ENCODE data around the gene TNRC6A. TPM values are rescaled to one million over a fixed set of nuclear protein-coding genes. Genes with fewer than 3 reads are reported as not detected.

The TNRC6A gene
- 55.6 and 64.5 TPM in 2 replicates for total RNA-seq

DNA sequence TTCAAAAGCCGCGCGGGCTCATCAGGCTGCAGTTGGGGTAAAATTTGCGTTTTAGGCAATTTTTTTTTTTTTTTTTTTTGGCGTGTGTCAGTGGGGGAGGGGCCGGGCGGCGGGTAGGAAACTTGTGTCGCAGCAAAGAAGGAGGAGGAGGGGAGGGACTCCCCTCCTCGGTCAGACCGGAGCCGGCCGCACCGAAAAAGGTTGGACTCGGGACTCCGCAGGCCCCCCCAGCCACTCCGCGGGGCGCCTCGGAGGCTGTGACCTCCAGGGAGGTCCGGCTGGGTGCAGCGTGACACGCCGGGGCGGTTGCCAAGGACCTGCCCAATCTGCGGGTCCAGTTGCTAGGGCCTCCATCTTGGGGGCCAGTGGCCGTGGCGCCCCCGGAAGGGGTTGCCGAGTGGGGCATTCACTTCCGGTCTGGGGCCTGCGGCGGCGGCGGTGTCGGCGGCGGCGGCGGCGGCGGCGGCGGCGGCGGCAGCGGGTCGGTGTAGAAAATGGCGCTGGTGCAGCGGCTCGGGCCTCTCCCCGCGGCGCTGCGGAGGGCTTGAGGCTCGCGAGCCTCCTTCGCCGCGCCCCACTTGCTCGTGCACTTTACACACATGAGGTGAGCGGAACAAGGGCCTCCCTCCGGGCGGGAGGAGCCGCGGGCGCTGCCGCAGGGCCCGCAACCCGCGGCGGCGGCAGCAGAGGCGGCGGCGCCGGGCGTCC lies at the start of gene TNRC6A:
TSS of gene TNRC6A (plus strand) at position 409 of the 708 bp plus-strand sequence. CDS start at position 600, 191 bp downstream.

DNA sequence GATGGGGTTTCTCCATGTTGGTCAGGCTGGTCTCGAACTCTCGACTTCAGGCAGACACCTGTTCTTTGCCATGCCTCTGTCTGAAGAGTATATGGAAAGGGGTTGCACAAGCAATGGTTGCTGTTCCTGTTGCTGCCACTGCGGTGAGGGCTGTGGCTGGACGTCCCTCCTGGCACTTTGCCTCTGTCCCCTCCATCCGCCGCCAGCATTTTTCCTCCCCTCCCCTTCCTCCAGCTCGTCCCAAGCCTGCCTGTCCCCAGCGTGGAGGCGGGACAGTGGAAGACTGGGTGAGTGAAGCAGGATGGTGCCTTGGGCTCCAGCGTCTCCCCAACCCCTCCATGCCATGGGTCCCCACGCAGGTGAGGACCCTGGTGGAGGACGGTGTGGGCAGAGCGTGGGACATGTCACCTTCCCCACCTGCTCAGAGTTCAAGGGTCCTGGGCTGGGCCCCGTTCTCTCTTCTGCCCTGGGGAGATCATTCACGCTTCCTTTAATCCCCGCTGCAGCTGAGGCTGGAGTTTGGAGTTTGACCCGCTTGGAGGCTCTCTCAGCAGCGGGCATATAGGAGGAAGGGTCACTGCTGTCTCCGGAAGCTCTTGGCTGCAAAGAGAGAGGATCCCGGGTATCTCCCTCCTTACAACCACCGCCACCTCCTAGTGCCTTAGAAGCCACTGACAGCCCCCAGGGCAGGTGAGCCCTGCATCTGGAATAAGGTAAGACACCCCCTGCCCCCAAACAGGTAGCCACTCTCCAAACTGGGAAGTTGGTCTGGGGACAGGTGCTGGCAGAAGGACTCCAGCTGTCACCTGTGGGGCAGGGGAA lies 116.5 kb downstream of the TNRC6A start, which contains the start of gene SLC5A11:
TSS of gene SLC5A11 (plus strand) at position 238 of the 822 bp plus-strand sequence. CDS start 12,681 bp downstream, outside the sequence.

Other genes starting within 250 kb of the TNRC6A start
- 54.1 and 56.0 TPM in 2 replicates for gene RBBP6, start 190.1 kb upstream of the TNRC6A start, total RNA-seq
- gene SLC5A11, start 116.3 kb downstream of the TNRC6A start, total RNA-seq: 0.07 TPM in 1 of 2 replicates, not detected in the other